CD4-positive, alpha-beta T cell treated with Interleukin-1 beta for 1 hour (primary cell): ENCODE data around the gene EPX.

Experiments
- DNase-seq, 2 donors: peaks; one replicate each; pipeline ENCODE4 v3.0.0-alpha.2; 2020 to 2022

EPX gene

GRCh38 chr17:58228679-58229078 lies 36.2 kb downstream of the EPX start:
- no peak for DNase-seq

- no peak for DNase-seq
These were observed 36.9 kb downstream of the EPX start for GRCh38 chr17:58229384-58229783.

GRCh38 chr17:58229881-58230280 lies 37.4 kb downstream of the EPX start:
- DNase-seq, result no peak

GRCh38 chr17:58231641-58232040 lies 39.1 kb downstream of the EPX start:
- DNase-seq, result no peak

- DNase-seq, result peak in 1 of 2 donors; percentile 75
These were observed 40.2 kb downstream of the EPX start for GRCh38 chr17:58232707-58233156.

- no peak for DNase-seq
These were observed 41.0 kb downstream of the EPX start for GRCh38 chr17:58233543-58233942.

- no peak for DNase-seq
These were observed 42.0 kb downstream of the EPX start for GRCh38 chr17:58234512-58234911.

- DNase-seq, result no peak
These were observed 43.3 kb downstream of the EPX start for GRCh38 chr17:58235821-58236220.

- no peak for DNase-seq
These were observed 43.9 kb downstream of the EPX start for GRCh38 chr17:58236394-58236793.

GRCh38 chr17:58238147-58238634 lies 45.7 kb downstream of the EPX start, which contains the start of gene LPO:
LPO (plus strand) TSS chr17:58238584; CDS start chr17:58242980, 4,396 bp downstream.
- DNase-seq, result no peak

GRCh38 chr17:58239987-58240386 lies 47.5 kb downstream of the EPX start:
- DNase-seq, result no peak

- DNase-seq, result no peak
These were observed 49.8 kb downstream of the EPX start for GRCh38 chr17:58242171-58242784.

- no peak for DNase-seq
These were observed 52.4 kb downstream of the EPX start for GRCh38 chr17:58244963-58245362.

GRCh38 chr17:58245428-58246103 lies 53.0 kb downstream of the EPX start:
- DNase-seq, result no peak

GRCh38 chr17:58246104-58246740 lies 53.7 kb downstream of the EPX start:
- DNase-seq, result no peak

- DNase-seq, result no peak
These were observed 54.3 kb downstream of the EPX start for GRCh38 chr17:58246781-58247180.

GRCh38 chr17:58247511-58248363 lies 55.2 kb downstream of the EPX start:
- no peak for DNase-seq

GRCh38 chr17:58248955-58249269 lies 56.4 kb downstream of the EPX start:
- no peak for DNase-seq

- DNase-seq, result peak; percentile 71 to 74
These were observed 57.0 kb downstream of the EPX start for GRCh38 chr17:58249270-58250133.

- no peak for DNase-seq
These were observed 58.0 kb downstream of the EPX start for GRCh38 chr17:58250344-58251011.

GRCh38 chr17:58252141-58252540 lies 59.6 kb downstream of the EPX start:
- DNase-seq, result no peak

- DNase-seq, result no peak
These were observed 60.6 kb downstream of the EPX start for GRCh38 chr17:58253082-58253481.
